Middle frontal gyrus (tissue), 1 donor: ENCODE results near the gene SAMMSON.

ENCODE experiments used
- DNase-seq: peaks from one replicate; pipeline ENCODE4 v3.0.0-alpha.2; 2015; ENCODE audit warnings: low spot score; ENCODE audit errors: extremely low spot score

SAMMSON gene

DNA sequence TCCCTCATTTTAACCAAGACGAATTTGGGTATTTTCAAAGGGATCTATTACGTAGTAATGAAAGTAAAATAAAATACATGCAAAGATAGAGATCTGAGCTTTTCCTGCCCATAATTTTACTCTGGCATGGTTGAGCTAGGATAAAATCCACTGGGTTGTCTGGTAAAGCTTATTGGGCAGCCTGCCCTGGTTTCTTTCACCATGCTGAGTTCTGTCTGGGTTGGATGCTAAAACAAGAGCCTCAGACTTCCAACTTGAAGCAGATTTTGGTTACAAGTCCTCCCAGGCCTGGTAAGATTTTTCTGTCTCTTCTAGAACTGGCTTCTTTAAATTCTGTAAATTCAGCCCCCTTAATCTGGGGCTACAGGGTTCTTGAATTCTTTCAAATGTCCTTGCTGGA lies 86.8 kb downstream of the SAMMSON start:
- no peak for DNase-seq

DNA sequence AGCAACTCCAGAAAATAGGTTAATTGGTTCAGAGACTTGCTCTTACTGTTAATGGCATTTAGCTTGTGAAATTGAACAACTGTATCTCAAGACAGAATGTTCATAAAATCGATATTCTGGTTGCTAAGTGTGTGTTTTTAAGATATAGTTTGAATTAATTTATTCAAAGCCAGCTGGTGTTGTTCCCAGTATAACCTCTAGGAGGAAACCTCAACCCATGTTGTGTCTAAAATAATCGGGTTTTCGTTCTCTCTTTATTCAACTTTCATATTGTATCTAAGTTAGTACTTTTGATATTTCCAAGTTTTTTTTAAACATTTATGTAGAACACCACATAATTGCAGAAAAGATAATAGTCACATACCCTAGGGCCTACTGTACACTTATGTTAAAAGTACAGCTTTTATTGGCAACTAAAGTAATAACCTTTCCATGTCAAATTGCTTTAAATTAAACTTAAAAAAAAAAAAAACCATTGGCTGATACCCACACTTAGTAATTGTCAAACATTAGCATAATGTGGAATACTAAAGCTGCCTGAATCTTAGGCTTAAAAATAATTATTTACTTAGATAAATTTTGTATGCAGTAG lies 90.9 kb downstream of the SAMMSON start:
- no peak for DNase-seq

DNA sequence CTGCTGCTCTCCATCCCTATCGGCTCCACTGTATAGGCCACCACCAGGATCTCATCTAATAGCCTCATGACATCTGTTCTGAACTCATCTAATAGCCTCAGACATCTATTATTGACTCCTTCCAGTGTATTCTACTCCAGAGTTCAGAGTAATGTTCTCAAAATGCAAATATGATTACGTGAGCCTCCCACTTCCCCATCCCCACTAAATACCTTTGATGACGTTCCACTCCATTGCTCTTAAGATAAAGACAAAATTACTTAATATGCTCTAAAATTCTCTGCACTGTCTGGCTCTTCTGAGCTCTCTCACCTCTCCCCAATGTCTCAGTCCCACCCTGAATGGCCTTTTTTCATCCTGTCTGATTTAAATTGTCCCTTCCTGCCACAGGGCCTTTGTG lies 94.7 kb downstream of the SAMMSON start:
- no peak for DNase-seq

DNA sequence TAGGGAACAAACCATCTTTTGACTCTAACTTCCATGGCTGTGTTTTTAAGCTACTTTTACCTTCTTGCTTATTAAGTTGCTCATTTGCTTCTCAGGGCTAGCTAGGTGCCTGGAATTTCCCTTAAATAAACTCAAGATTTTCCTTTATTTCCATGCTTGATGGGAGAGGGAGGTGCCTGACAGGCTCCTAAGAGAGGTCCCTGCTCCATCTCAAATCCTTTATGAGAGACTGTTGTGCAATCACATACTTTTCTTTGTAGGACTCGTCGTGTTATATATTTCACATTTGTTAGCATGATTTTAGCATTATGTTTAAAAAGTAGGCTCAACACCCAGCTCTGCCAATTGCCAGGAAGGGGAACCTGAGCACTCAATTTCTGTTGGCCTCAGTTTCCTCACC lies 95.7 kb downstream of the SAMMSON start:
- DNase-seq: no peak

DNA sequence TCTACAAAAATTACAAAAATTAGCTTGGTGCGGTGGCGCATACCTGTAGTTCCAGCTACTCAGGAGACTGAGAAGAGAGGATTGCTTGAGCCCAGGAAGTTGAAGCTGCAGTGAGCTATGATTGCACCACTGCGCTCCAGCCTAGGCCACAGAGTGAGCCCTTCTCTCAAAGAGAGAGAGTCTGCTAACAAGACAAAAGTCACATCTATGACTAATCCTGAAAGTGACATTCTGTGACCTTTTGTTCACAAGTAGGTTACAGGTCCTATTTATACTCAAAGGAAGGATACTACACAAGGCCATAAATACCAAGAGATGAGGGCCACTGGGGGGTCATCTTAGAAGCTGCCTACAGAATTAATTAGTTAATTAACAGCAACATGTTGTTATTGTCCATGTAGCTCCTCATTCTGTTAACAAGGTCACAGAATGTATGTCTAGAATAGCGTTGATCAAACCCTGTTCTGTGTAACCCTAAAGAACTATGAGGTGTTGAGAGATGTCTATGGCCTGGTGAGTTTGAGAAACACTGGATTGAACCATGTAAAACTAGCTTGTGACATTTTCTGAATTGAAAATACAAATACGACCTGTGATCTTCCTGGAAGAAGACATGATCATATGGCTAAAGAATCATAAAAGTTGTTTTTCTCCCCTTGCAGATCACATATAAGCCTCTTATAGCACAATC lies 97.0 kb downstream of the SAMMSON start:
- DNase-seq: no peak

DNA sequence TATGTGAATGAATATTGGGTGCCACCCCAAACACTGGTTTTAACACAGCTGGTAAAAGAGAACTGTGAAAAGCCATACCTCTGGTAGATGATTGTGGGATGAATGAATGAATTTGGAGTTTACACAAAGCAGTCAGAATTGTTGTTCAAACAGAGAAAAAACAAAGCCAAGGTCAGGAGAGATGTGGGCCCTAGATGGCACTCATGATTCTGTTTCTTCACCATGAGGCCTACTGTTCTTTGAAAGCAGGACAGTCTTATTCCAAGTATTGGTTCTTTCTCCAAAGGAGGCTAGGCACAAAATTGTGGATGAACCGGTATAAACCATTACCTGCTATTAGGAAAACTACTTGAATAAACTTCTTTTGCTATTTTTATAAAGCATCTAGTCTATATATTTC lies 97.6 kb downstream of the SAMMSON start:
- no peak for DNase-seq

DNA sequence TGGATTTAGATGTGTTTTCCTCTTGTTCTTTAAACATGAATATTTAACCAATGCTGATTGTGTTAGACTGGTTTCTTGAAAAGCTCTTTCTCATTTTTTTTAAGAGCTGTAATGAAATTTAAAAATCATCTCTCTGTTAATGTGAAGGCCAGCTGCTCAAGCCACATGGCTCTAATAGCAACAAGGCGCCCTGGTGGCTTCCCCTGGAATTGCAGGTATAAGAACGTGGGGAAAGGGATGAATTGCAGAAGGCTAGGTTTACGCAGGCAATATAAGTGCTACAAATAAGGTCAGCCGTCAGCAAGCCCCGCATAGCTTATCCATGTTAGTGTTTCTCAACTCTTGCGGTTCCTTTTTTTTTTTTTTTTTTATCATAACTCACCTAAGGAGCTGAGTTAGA lies 108.5 kb downstream of the SAMMSON start:
- no peak for DNase-seq

DNA sequence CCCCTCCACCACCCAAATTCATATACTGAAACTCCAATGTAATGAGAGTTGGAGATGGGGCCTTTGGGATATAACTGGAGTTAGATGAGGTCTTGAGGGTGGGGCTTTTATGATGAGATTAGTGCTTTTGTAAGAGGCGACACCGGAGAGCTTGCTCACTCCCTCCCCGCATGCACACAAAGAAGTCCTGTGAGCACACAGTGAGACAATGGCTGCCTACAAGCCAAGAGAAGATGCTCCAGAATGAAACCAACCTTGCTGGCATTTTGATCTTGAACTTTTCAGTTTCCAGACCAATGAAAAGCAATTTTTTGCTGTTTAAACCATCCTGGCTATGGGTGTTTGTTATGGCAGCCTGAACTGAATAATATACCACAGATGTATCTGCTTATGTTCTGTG lies 109.0 kb downstream of the SAMMSON start:
- DNase-seq: no peak

DNA sequence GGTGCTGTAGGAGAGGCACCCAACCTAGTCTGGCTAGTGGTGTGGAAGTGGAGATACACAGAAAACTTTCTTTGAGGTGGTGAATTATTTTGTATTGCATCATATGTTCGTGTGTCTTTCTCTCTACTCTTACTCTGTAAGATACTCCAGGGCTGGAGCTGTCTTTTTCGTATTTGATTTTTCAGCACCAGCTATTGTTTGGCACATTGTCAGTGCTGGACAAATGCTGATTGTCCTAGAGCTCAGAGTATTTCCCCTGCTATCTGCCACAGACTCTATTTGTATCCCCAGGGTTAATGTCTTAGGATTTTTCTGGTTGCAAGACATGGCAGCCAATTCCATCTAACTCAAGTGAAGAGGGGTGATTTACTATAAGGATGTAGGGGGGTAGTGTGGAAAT lies 110.5 kb downstream of the SAMMSON start:
- no peak for DNase-seq

DNA sequence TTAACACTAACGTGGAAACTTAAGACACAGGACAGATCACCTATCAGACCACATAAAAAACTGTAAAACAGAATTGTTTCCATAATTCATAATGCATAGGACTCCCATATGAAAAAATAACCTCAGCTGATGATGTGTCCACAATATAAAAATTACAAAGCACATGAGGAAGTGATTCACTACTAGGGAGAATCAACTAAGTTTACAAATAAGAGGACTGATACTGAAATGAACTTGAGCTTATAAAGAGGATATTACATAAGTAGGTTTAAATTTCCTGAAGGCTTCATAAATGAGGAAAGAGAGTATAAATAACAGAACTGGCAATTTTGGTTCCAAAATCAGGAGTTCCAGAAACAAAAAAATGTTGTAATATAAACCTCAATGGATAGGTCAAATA lies 111.9 kb downstream of the SAMMSON start:
- no peak for DNase-seq

DNA sequence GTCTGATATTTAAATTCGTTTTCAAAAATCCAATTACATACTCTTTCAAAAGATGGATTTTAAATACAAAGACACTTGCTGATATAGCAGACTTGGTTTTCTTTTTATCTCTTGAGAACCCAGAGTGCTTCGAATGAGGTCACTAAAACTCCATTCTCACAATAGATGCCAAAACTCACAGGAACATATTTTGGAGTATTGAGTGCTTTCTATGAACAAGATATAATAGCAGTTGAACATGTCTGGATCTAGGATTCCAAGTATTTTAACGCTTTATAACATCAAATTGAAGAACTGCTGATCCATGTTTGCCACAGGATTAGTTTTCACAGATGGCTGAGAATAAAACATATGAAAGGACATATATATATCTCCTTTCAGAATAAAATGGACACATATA lies 113.2 kb downstream of the SAMMSON start:
- DNase-seq: no peak

DNA sequence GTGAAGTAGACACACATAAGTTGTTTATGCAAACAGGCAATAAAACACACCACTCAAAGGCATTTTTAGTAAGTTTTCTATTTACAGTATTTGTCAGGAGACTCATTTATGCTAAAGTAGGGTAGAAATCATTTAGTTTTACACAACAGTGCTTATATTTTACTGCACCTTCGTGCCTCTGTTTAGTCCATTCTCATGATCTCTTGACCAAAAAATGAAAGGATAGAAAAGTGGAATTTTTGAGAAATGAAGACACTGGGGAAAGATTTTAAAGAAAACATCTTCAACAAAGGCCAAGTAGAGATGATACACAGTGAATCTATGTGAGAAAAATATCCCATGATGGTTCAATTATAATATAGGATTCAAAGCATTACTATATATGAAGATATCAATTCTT lies 114.9 kb downstream of the SAMMSON start:
- DNase-seq: no peak

DNA sequence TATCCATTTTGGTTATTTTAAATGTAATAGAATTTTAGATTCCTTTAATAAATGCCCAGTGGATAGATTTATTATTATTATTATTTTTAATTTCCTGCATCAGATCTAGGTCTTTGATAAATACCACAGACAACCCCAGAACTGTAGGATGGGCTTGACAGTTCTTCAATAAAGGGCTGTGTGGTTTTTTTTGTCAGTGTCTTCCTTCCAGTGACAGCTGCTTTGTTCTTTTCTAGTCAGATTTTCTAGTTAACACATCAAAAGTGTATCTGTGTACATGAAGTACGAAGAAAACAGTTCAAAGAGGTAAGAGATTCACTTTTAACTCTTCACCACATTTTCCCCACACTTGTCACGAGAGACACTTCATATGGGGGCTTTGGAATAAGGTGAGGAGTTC lies 120.3 kb downstream of the SAMMSON start:
- DNase-seq: no peak
